ENCODE measurements around the gene CST7. TPM values are rescaled to one million over a fixed set of nuclear protein-coding genes. Genes with fewer than 3 reads are reported as not detected.
"Not testable (repeated sequence)": the region's sequence is repeated elsewhere in the genome, so short reads cannot be mapped to it uniquely, and the experiment has no call there.

Gene CST7
- total RNA-seq, 1 donor from 2014 or later: 115 TPM

GRCh38 chr20:24999568-24999967, 50.5 kb downstream of the CST7 start:
- Mint-ChIP-seq H3K36me3 (ENCODE audit: low read depth) (peaks cover 3% of the 10 kb centered on the region), H3K4me3 (ENCODE audit: low read depth) (no peak overlapping the region), H3K27me3 (ENCODE audit: low read depth) (peaks cover 32% of the 10 kb centered on the region), H3K9me3 (no peaks in the 10 kb centered on the region), H3K4me1 (ENCODE audit: low read depth) (peaks cover 9% of the 10 kb centered on the region), H3K27ac (no peak overlapping the region)
- intact Hi-C loops (cut with micrococcal nuclease): loop anchor here (10.0 kb wide), 1 partner anchor 295 kb away; no protein-coding TSS in a partner anchor
- no peak for DNase-seq (ENCODE audit: low spot score)

- Mint-ChIP-seq H3K4me3 (ENCODE audit: low read depth) (no peak overlapping the region), H3K27me3 (ENCODE audit: low read depth) (peaks cover 27% of the 10 kb centered on the region), H3K9me3 (no peaks in the 10 kb centered on the region), H3K36me3 (ENCODE audit: low read depth) (peaks cover 3% of the 10 kb centered on the region), H3K4me1 (ENCODE audit: low read depth) (peaks cover 3% of the 10 kb centered on the region), H3K27ac (no peak overlapping the region)
- intact Hi-C loops (cut with micrococcal nuclease): no loop called here
- DNase-seq (ENCODE audit: low spot score): no peak
These were observed 51.3 kb downstream of the CST7 start for GRCh38 chr20:25000268-25000801.

GRCh38 chr20:25001323-25001722, 52.3 kb downstream of the CST7 start:
- H3K9me3 Mint-ChIP-seq; H3K27ac Mint-ChIP-seq; H3K4me3 Mint-ChIP-seq (ENCODE audit: low read depth); H3K36me3 Mint-ChIP-seq (ENCODE audit: low read depth); H3K4me1 Mint-ChIP-seq (ENCODE audit: low read depth); intact Hi-C loops (cut with micrococcal nuclease); DNase-seq (ENCODE audit: low spot score): not testable (repeated sequence)
- H3K27me3 Mint-ChIP-seq (ENCODE audit: low read depth): peaks cover 23% of the 10 kb centered on the region

DNA sequence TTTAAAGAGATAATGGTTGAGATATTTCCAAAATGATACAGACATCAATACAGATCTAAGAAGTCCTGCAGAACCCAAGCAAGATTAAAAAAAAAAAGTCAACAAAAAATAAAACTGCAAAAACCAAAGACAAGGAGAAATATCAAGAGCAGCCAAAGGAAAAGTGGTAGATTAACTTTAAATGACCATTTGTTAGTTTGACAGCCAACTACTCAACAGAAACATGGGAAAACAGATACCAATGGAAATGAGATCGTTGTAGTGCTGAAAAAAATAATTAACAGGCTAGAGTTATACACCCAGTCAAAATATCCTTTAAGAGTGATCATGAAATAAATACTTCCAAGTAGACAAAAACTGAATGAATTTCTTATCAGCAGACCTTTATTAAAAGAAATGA, 53.9 kb downstream of the CST7 start:
- no peak overlapping the region for H3K4me3 Mint-ChIP-seq (ENCODE audit: low read depth)
- no peak overlapping the region for H3K27ac Mint-ChIP-seq
- H3K4me1 Mint-ChIP-seq (ENCODE audit: low read depth): peaks cover 3% of the 10 kb centered on the region
- peaks cover 11% of the 10 kb centered on the region for H3K27me3 Mint-ChIP-seq (ENCODE audit: low read depth)
- peaks cover 7% of the 10 kb centered on the region for H3K36me3 Mint-ChIP-seq (ENCODE audit: low read depth)
- H3K9me3 Mint-ChIP-seq: no peaks in the 10 kb centered on the region
- DNase-seq (ENCODE audit: low spot score): no peak
- intact Hi-C loops (cut with micrococcal nuclease): no loop called here

DNA sequence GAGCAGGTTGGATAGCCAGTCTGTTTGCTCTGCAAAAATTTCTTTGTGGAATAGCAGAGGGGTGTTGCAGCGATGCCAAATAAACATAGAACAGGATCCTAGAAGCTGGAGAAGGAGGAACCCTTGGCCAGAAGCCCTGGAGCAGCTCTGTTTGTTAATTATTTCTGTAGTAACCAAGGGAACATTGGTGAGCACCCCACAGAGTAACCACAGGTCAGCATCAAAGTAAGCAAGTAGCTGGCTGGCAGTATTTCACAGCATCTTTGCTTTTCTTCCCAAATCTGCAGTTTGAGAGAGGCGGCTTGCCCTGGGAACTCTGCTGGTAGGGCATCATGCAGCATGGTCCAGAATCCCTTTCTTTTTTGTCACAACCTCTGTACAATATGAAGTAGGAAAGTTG, 56.2 kb downstream of the CST7 start:
- intact Hi-C loops (cut with micrococcal nuclease): no loop called here
- Mint-ChIP-seq H3K36me3 (ENCODE audit: low read depth) (peaks cover 7% of the 10 kb centered on the region), H3K9me3 (no peaks in the 10 kb centered on the region), H3K4me3 (ENCODE audit: low read depth) (no peak overlapping the region), H3K27me3 (ENCODE audit: low read depth) (no peaks in the 10 kb centered on the region), H3K4me1 (ENCODE audit: low read depth) (peaks cover 3% of the 10 kb centered on the region), H3K27ac (no peak overlapping the region)
- no peak for DNase-seq (ENCODE audit: low spot score)

GRCh38 chr20:25005661-25006060, 56.6 kb downstream of the CST7 start:
- H3K9me3 Mint-ChIP-seq: no peaks in the 10 kb centered on the region
- H3K4me3 Mint-ChIP-seq (ENCODE audit: low read depth): no peak overlapping the region
- intact Hi-C loops (cut with micrococcal nuclease): no loop called here
- DNase-seq (ENCODE audit: low spot score): no peak
- H3K36me3 Mint-ChIP-seq (ENCODE audit: low read depth): peaks cover 7% of the 10 kb centered on the region
- H3K27ac Mint-ChIP-seq: no peak overlapping the region
- H3K4me1 Mint-ChIP-seq (ENCODE audit: low read depth): no peaks in the 10 kb centered on the region
- no peaks in the 10 kb centered on the region for H3K27me3 Mint-ChIP-seq (ENCODE audit: low read depth)

GRCh38 chr20:25006431-25007167, 57.5 kb downstream of the CST7 start:
- Mint-ChIP-seq H3K27ac (no peak overlapping the region), H3K27me3 (ENCODE audit: low read depth) (no peaks in the 10 kb centered on the region), H3K4me1 (ENCODE audit: low read depth) (no peaks in the 10 kb centered on the region), H3K36me3 (ENCODE audit: low read depth) (peaks cover 7% of the 10 kb centered on the region), H3K4me3 (ENCODE audit: low read depth) (no peak overlapping the region), H3K9me3 (no peaks in the 10 kb centered on the region)
- DNase-seq (ENCODE audit: low spot score): no peak
- intact Hi-C loops (cut with micrococcal nuclease): no loop called here

- H3K27ac Mint-ChIP-seq: no peak overlapping the region
- H3K4me1 Mint-ChIP-seq (ENCODE audit: low read depth): no peaks in the 10 kb centered on the region
- H3K4me3 Mint-ChIP-seq (ENCODE audit: low read depth): no peak overlapping the region
- no peaks in the 10 kb centered on the region for H3K27me3 Mint-ChIP-seq (ENCODE audit: low read depth)
- intact Hi-C loops (cut with micrococcal nuclease): no loop called here
- DNase-seq (ENCODE audit: low spot score): no peak
- H3K9me3 Mint-ChIP-seq: no peaks in the 10 kb centered on the region
- peaks cover 7% of the 10 kb centered on the region for H3K36me3 Mint-ChIP-seq (ENCODE audit: low read depth)
These were observed 58.6 kb downstream of the CST7 start for GRCh38 chr20:25007491-25008305.

DNA sequence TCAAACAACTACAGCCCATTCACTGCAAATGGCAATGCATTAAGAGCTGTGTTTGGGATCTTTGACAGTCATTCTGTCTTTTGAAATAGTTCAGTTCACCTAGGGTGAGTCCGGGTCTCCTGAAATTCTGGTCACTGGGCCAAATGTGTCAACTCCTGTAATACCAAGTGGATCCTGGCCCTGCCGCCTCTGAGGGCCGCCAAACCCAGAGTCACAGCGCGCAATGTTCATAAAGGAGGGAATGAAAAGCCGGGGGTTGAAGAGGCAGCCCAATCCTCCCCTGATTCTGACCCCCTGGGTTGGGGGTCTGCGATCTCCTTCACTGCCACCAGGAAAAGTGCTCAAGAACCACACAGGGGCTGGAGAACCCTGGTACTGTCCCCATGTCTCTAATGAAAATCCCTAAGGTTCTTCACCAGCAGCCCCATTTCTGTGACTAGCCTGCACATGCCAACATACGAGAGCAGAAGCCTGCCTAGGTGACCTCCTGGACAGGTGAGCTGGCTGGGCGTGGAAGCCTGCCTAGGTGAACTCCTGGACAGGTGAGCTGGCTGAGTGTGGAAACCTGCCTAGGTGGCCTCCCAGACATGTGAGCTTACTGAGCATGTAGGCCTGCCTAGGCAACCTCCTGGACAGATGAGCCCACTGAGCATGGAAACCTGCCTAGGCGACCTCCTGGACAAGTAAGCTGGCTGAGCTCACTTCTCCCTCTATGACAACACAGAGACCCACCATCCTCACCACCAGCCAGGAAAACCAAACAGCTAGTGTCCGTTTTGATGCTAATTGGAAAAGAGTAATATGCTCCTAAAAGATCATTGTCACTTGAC, 59.5 kb downstream of the CST7 start:
- Mint-ChIP-seq H3K27me3 (ENCODE audit: low read depth) (no peaks in the 10 kb centered on the region), H3K27ac (no peak overlapping the region), H3K36me3 (ENCODE audit: low read depth) (peaks cover 7% of the 10 kb centered on the region), H3K4me3 (ENCODE audit: low read depth) (no peak overlapping the region), H3K4me1 (ENCODE audit: low read depth) (no peaks in the 10 kb centered on the region), H3K9me3 (no peaks in the 10 kb centered on the region)
- DNase-seq (ENCODE audit: low spot score): no peak
- intact Hi-C loops (cut with micrococcal nuclease): no loop called here

Other genes with a start within 250 kb of the CST7 start
- 48.5 and 48.8 TPM in 2 replicates for gene APMAP, start 43.5 kb downstream of the CST7 start, total RNA-seq
- 15.1 and 15.5 TPM in 2 replicates for gene ACSS1, start 108.9 kb downstream of the CST7 start, total RNA-seq
- not detected in 2 replicates for gene VSX1, start 132.9 kb downstream of the CST7 start, total RNA-seq
- 48.8 and 49.1 TPM in 2 replicates for gene ENTPD6, start 246.4 kb downstream of the CST7 start, total RNA-seq

All from activated T-helper 2 cell treated with anti-CD3 and anti-CD28 coated beads, Interferon-gamma antibody, Interleukin-2, Interleukin-4, amounts not matched to agents 10 μg/mL and 5 μg/mL and 100 μg/mL, durations not matched to agents 14 hours and 24 hours and 36 hours (primary cell).